Activated CD4-positive, alpha-beta T cell treated with anti-CD3 and anti-CD28 coated beads for 36 hours (primary cell): ENCODE results near the gene AXL. TPM values are rescaled to one million over a fixed set of nuclear protein-coding genes. Genes with fewer than 3 reads are reported as not detected.

Source experiments
- ATAC-seq: fragments of 200-7000 bp; cut with Tn5 transposase; one replicate; pipeline ENCODE4 v1.10.0; 2021; ENCODE audit warnings: mild to moderate bottlenecking, moderate library complexity
- CTCF ChIA-PET: fragments of 350-600 bp; sonication (Branson Sonifier 250); formaldehyde crosslinking; loops from one replicate; lab custom pipeline; 2021; ENCODE audit warnings: antibody characterized with exemption; lab: Charles Lee
- POLR2A ChIA-PET: fragments of 350-600 bp; sonication (Branson Sonifier 250); formaldehyde crosslinking; loops from one replicate; lab custom pipeline; 2021; ENCODE audit warnings: antibody characterized with exemption, inconsistent platforms; lab: Charles Lee
- DNase-seq: peaks from one replicate; pipeline ENCODE4 v3.0.0-alpha.2; 2020
- H3K27ac Mint-ChIP-seq: one replicate; pipeline ENCODE4 v1.8.0; 2021; ENCODE audit warnings: mixed read lengths
- H3K27me3 Mint-ChIP-seq: one replicate; pipeline ENCODE4 v1.8.0; 2021; ENCODE audit warnings: mixed read lengths
- H3K36me3 Mint-ChIP-seq: one replicate; pipeline ENCODE4 v1.8.0; 2021; ENCODE audit warnings: low read depth, mixed read lengths
- H3K4me1 Mint-ChIP-seq: one replicate; pipeline ENCODE4 v1.8.0; 2021; ENCODE audit warnings: mixed read lengths
- H3K4me3 Mint-ChIP-seq: one replicate; pipeline ENCODE4 v1.8.0; 2021; ENCODE audit warnings: mild to moderate bottlenecking, moderate library complexity, mixed read lengths
- H3K9me3 Mint-ChIP-seq: one replicate; pipeline ENCODE4 v1.8.0; 2021; ENCODE audit warnings: low read depth, mixed read lengths
- intact Hi-C, 2 experiments: fragments of 100-400 bp; cut with DNase I in 1 of 2; cut with micrococcal nuclease in 1 of 2; formaldehyde crosslinking; loops; one replicate each; pipeline versions ENCODE4 v1.14.2 to v1.15.1; 2022 to 2024; cut with DNase I, micrococcal nuclease
- total RNA-seq, 2 experiments: library from RNA; stranded (reverse); gene quantifications; one replicate each; pipeline ENCODE4 v1.2.3, GENCODE V29; 2021

AXL gene
- total RNA-seq, 2 experiments from 2014 or later, result 0.28 to 0.50 TPM

DNA sequence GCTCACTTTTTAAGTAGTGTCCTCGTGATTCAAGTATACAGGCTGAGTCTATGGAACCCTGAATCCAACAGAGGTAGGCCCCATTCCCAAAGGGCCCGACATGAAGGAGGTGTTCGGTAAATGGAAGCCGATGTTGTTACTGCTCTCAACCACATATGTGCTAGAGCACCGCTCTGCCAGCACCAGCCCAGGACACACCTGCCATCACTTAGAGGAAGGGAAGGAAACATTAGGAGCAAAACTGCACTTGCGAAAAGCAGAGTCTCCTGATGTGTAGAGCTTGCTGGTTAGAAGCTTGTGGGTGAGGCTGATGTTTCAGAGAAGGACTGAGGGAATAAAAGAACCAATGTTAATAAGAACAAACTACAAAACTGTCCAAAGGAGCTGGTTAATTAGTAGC is 81.5 kb downstream of the AXL start:
- H3K9me3 Mint-ChIP-seq, result no peaks in the 10 kb centered on the region
- H3K4me3 Mint-ChIP-seq, result no peak overlapping the region
- ChIA-PET POLR2A (no interaction called here), CTCF (interaction anchor here (0.6 to 5.4 kb wide), 5 partner anchors 8 to 96 kb away, joined by 3 to 36 read pairs (median 4); partner anchors contain the start of gene HNRNPUL1)
- H3K36me3 Mint-ChIP-seq, result peaks cover 81% of the 10 kb centered on the region
- H3K27me3 Mint-ChIP-seq, result no peaks in the 10 kb centered on the region
- peak overlapping the region; percentile 55 for H3K27ac Mint-ChIP-seq
- H3K4me1 Mint-ChIP-seq, result peaks cover 100% of the 10 kb centered on the region
- ATAC-seq (no peak), DNase-seq (no peak)
- intact Hi-C loops, result no loop called here

- H3K9me3 Mint-ChIP-seq, result no peaks in the 10 kb centered on the region
- H3K27ac Mint-ChIP-seq, result peak overlapping the region; percentile 95
- peak overlapping the region; percentile 29 for H3K4me3 Mint-ChIP-seq
- peak; percentile 82 for ATAC-seq
- ChIA-PET POLR2A (interaction anchor here (1.0 to 1.3 kb wide), 4 partner anchors 10 to 40 kb away, joined by 3 to 13 read pairs (median 4); partner anchors contain the start of gene HNRNPUL1), CTCF (interaction anchor here (0.6 to 1.3 kb wide), 7 partner anchors 14 to 488 kb away, joined by 3 to 6 read pairs (median 3); partner anchors contain the start of gene HNRNPUL1)
- no peaks in the 10 kb centered on the region for H3K27me3 Mint-ChIP-seq
- peaks cover 99% of the 10 kb centered on the region for H3K4me1 Mint-ChIP-seq
- H3K36me3 Mint-ChIP-seq, result peaks cover 73% of the 10 kb centered on the region
- peak; percentile 86 for DNase-seq
- intact Hi-C loops, result no loop called here
These were observed 83.8 kb downstream of the AXL start for GRCh38 chr19:41302624-41303351.

GRCh38 chr19:41303954-41304353 is 84.9 kb downstream of the AXL start:
- Mint-ChIP-seq H3K4me1 (peaks cover 99% of the 10 kb centered on the region), H3K9me3 (no peaks in the 10 kb centered on the region), H3K27me3 (no peaks in the 10 kb centered on the region), H3K36me3 (peaks cover 66% of the 10 kb centered on the region), H3K27ac (peak overlapping the region; percentile 72), H3K4me3 (no peak overlapping the region)
- DNase-seq (peak; percentile 13), ATAC-seq (no peak)
- POLR2A ChIA-PET, result interaction anchor here (1.1 kb wide), 1 partner anchor 11 kb away, joined by 3 read pairs; no protein-coding TSS in a partner anchor
- CTCF ChIA-PET, result interaction anchor here (0.7 to 1.7 kb wide), 5 partner anchors 11 to 178 kb away, joined by 3 to 9 read pairs (median 4); no protein-coding TSS in a partner anchor
- intact Hi-C loops, result no loop called here

DNA sequence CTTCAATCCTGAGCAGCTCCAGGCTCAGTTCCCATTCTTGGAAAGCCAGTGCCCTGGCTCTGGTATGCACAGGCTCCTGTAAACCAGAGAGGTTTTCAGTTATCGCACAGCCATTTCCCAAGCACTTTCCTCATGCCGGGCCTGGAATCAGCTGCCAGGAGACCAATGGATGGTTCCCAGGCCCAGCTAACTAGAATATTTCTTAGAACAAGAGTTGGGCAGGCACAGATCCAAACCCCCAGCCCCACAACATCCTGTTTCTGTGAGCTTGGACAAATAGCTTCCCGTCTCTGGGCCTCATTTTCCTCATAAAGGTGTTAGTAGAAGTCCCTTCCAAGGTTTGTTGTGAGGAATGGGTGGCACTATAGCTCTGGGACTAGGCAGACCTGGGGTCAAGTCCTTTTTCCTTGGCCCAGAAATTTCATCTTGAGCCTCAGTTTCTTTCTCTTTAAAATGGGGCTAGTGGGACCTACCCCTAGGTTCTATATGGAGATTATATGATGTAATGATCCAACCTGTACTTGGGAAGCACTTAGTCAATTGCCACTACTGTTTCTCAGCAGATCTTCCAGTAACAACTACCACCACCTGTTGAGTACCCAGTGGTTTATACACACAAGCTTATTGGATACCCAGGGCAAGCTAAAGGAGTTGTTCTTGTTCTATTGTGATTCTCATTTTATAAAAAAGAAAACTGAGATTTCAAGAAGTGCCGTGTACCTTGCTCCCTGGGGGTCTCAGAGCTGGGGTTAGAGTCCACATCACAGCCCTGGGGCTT is 85.9 kb downstream of the AXL start:
- Mint-ChIP-seq H3K9me3 (no peaks in the 10 kb centered on the region), H3K27me3 (no peaks in the 10 kb centered on the region), H3K4me3 (no peak overlapping the region), H3K36me3 (peaks cover 58% of the 10 kb centered on the region), H3K27ac (peak overlapping the region; percentile 72), H3K4me1 (peaks cover 93% of the 10 kb centered on the region)
- ChIA-PET POLR2A (no interaction called here), CTCF (interaction anchor here (0.6 to 2.8 kb wide), 7 partner anchors 10 to 329 kb away, joined by 3 to 15 read pairs (median 3); partner anchors contain the start of gene HNRNPUL1)
- intact Hi-C loops, result loop anchor here in 1 of 2 experiments (5.0 kb wide), 1 partner anchor 588 kb away; the partner anchor contains the start of genes COQ8B and ITPKC
- ATAC-seq (no peak), DNase-seq (peak; percentile 3)

- Mint-ChIP-seq H3K4me1 (peaks cover 86% of the 10 kb centered on the region), H3K4me3 (peak overlapping the region; percentile 8), H3K9me3 (no peaks in the 10 kb centered on the region), H3K36me3 (peaks cover 45% of the 10 kb centered on the region), H3K27ac (peak overlapping the region; percentile 97), H3K27me3 (no peaks in the 10 kb centered on the region)
- intact Hi-C loops, result loop anchor here in 1 of 2 experiments (5.0 kb wide), 1 partner anchor 589 kb away; the partner anchor contains the start of genes COQ8B and ITPKC
- CTCF ChIA-PET, result interaction anchor here (0.9 to 2.8 kb wide), 5 partner anchors 40 to 179 kb away, joined by 3 to 15 read pairs (median 4); partner anchors contain the start of gene HNRNPUL1
- ATAC-seq (no peak), DNase-seq (no peak)
- POLR2A ChIA-PET, result interaction anchor here (0.8 kb wide), 1 partner anchor 42 kb away, joined by 4 read pairs; the partner anchor contains the start of gene HNRNPUL1
These were observed 87.1 kb downstream of the AXL start for GRCh38 chr19:41305927-41306793.

DNA sequence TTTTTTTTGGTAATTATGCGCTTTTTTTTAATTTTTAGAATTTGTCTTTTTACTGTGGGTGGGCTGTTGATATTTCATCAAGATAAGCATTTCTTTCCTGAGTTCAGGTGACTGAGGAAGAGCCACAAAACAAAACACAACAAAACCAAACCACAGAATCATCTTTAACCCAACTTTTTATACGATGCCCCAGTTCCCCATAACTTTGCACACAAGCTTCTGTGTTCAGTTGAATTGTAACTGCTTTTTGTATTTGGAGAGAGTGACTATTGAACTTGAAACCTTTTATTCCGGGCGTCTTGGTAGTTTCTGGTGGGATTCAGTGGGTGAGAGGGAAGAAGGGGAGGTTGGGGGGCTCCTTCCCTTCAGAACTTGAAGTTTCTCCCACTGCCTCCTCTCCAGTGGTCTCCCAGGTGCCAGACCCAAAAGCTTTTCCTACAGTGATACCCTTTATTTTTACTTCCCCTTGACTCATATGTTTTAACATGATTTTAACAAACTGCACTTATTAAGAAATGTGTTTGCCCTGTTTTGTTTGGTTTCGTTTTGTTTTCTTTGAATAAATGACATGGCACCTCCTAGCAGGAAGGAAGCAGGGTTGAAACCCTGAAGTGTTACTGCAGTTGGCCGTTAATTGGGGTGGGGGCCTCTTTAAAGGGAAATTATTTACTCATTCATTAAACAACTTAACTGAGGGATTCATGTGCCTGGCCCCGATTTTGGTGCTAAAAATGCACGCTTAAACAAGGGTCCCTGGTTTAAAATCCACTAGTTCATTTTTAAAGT is 88.3 kb downstream of the AXL start:
- Mint-ChIP-seq H3K27ac (peak overlapping the region; percentile 97), H3K4me1 (peaks cover 84% of the 10 kb centered on the region), H3K27me3 (no peaks in the 10 kb centered on the region), H3K4me3 (peak overlapping the region; percentile 8), H3K9me3 (no peaks in the 10 kb centered on the region), H3K36me3 (peaks cover 41% of the 10 kb centered on the region)
- ATAC-seq (no peak), DNase-seq (no peak)
- POLR2A ChIA-PET, result interaction anchor here (0.6 to 2.8 kb wide), 3 partner anchors 11 to 585 kb away, joined by 4 to 22 read pairs (median 4); partner anchors contain the start of gene HNRNPUL1
- intact Hi-C loops, result loop anchor here in 1 of 2 experiments (5.0 kb wide), 1 partner anchor 590 kb away; the partner anchor contains the start of genes COQ8B and ITPKC
- CTCF ChIA-PET, result interaction anchor here (0.7 to 3.4 kb wide), 14 partner anchors 9 to 843 kb away, joined by 3 to 36 read pairs (median 4); partner anchors contain the start of genes B9D2 and HNRNPUL1

DNA sequence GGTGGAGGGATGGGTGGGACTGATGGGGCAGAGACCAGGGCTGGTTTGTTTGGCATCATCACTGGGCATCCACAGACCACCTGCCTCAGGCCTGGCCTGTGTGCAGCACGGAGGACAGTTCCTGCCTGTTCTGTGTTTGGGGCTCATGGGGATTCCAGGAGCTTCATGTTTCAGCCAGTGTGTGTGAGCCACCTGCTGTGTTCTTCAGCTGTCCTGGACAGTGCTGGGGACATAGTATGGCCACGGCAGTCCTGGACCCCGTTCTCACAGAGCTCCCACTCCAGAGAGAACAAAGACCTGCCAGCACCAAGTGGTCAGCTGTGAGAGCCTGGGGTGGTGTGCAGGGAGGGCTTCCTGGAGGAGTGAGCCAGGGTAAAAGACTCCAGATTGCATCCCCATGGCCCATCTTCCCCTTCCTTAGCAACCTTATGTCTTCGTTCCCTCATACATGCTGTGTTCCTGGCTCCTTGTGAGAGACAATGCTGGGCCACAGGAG is 89.0 kb downstream of the AXL start:
- DNase-seq (no peak), ATAC-seq (no peak)
- Mint-ChIP-seq H3K27ac (peak overlapping the region; percentile 97), H3K4me3 (peak overlapping the region; percentile 91), H3K27me3 (no peaks in the 10 kb centered on the region), H3K4me1 (peaks cover 78% of the 10 kb centered on the region), H3K9me3 (no peaks in the 10 kb centered on the region), H3K36me3 (peaks cover 38% of the 10 kb centered on the region)
- intact Hi-C loops, result loop anchor here (1.0 to 5.0 kb wide), 6 partner anchors 46 to 591 kb away; partner anchors contain the start of genes COQ8B (in 1 of the 2) and ITPKC (in 1 of the 2)
- ChIA-PET CTCF (interaction anchor here (0.6 to 3.4 kb wide), 24 partner anchors 9 to 844 kb away, joined by 3 to 36 read pairs (median 4); partner anchors contain the start of genes B9D2 and HNRNPUL1), POLR2A (interaction anchor here (1.4 to 2.8 kb wide), 2 partner anchors 11 to 45 kb away, joined by 4 to 22 read pairs; partner anchors contain the start of gene HNRNPUL1)

- ChIA-PET CTCF (interaction anchor here (0.6 to 3.4 kb wide), 37 partner anchors 9 to 651 kb away, joined by 3 to 36 read pairs (median 4); partner anchors contain the start of genes B9D2 and HNRNPUL1), POLR2A (interaction anchor here (0.6 to 2.8 kb wide), 6 partner anchors 12 to 288 kb away, joined by 3 to 22 read pairs (median 4); partner anchors contain the start of gene HNRNPUL1)
- Mint-ChIP-seq H3K27ac (peak overlapping the region; percentile 97), H3K9me3 (no peaks in the 10 kb centered on the region), H3K36me3 (peaks cover 39% of the 10 kb centered on the region), H3K4me1 (peaks cover 78% of the 10 kb centered on the region), H3K4me3 (peak overlapping the region; percentile 91), H3K27me3 (no peaks in the 10 kb centered on the region)
- ATAC-seq, result peak; percentile 50
- intact Hi-C loops, result loop anchor here (1.0 to 5.0 kb wide), 6 partner anchors 46 to 591 kb away; partner anchors contain the start of genes COQ8B (in 1 of the 2) and ITPKC (in 1 of the 2)
- peak; percentile 95 for DNase-seq
These were observed 89.6 kb downstream of the AXL start for GRCh38 chr19:41308450-41309179.
